H1 (cell line): Measurements from ENCODE around the gene MFAP4. TPM values are rescaled to one million over a fixed set of nuclear protein-coding genes. Genes with fewer than 3 reads are reported as not detected.

Experiments used
- ASH2L ChIP-seq: fragments of 200-600, 300-600 bp; sonication (generic); IDR thresholded peaks from one replicate; pipeline ENCODE4 v1.7.1; 2017; ENCODE audit warnings: low read length
- ATF2 ChIP-seq: IDR thresholded peaks from 2 replicates; pipeline ENCODE4 v1.6.1; 2012; ENCODE audit warnings: low read length, inconsistent platforms
- BRCA1 ChIP-seq: IDR thresholded peaks from 2 replicates; pipeline ENCODE4 v1.6.1; 2012; ENCODE audit warnings: low read depth, low read length, improper control_type of control experiment
- CHD2 ChIP-seq: IDR thresholded peaks from 2 replicates; pipeline ENCODE4 v1.6.1; 2012; ENCODE audit warnings: low read length, improper control_type of control experiment
- EGR1 ChIP-seq: IDR thresholded peaks from 2 replicates; pipeline ENCODE4 v1.6.1; 2011; ENCODE audit warnings: low read depth, low read length, borderline replicate concordance
- GTF2F1 ChIP-seq: IDR thresholded peaks from 2 replicates; pipeline ENCODE4 v1.6.1; 2012; ENCODE audit warnings: low read depth, low read length, improper control_type of control experiment, borderline replicate concordance
- JUN ChIP-seq: IDR thresholded peaks from 2 replicates; pipeline ENCODE4 v1.6.1; 2011; ENCODE audit warnings: low read depth, mild to moderate bottlenecking, improper control_type of control experiment, low read length
- KDM5A ChIP-seq: fragments of 200-600 bp; IDR thresholded peaks from 2 replicates; pipeline ENCODE4 v1.7.1; 2012; ENCODE audit warnings: mild to moderate bottlenecking, low read length, inconsistent platforms, mixed read lengths
- TAF7 ChIP-seq: optimal IDR thresholded peaks from 2 replicates; pipeline ENCODE3; 2011; ENCODE audit warnings: low read depth, mild to moderate bottlenecking, inconsistent platforms, low read length, moderate library complexity, borderline replicate concordance
- polyA plus RNA-seq, 7 experiments: library from polyadenylated mRNA; depleted of rRNA in 3 of 7; stranded (reverse) in 5 of 7; unstranded in 2 of 7; fragments of >200 nt in 5 of 7; fragments of 200-250 nt in 2 of 7; gene quantifications; 1 replicate in 5 of 7; 2 replicates in 1 of 7; 4 replicates in 1 of 7; pipeline versions ENCODE4 v1.2.1 to v1.2.3, GENCODE V29; 2011 to 2013; ENCODE audit warnings: missing spikeins in 2 of 7, mixed read lengths in 2 of 7
- total RNA-seq: library from RNA; stranded (reverse); fragmentation: NEBNext Ultra II Directional; extraction: Animal tissue kit (Norgen Biotek cat#: 25700); gene quantifications from 2 replicates; pipeline ENCODE4 v1.2.1, GENCODE V29; 2021
- TF ChIP-seq, protein P1 (sequence below): IDR thresholded peaks from 2 replicates; pipeline ENCODE4 v1.6.1; 2012; ENCODE audit warnings: inconsistent platforms

MFAP4 gene
- total and polyA plus RNA-seq, 2 of the 8 experiments (the other 6 are each of a cell fraction or from before 2014, with no cell fraction given), result 3.1 to 3.6 TPM

- TF ChIP-seq JUN (no peak), TAF7 (no peak), ATF2 (no peak), BRCA1 (no peak), ASH2L (no peak), EGR1 (no peak), KDM5A (no peak), GTF2F1 (no peak), CHD2 (no peak)
- TF ChIP-seq, protein P1, sequence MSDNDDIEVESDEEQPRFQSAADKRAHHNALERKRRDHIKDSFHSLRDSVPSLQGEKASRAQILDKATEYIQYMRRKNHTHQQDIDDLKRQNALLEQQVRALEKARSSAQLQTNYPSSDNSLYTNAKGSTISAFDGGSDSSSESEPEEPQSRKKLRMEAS, result no peak
These were observed 7.5 kb downstream of the MFAP4 start (continued) for GRCh38 chr17:19379361-19380065.
